Ammon's horn (tissue), 1 donor: ENCODE results near the gene GEMIN4.
"Not testable (repeated sequence)": the region's sequence is repeated elsewhere in the genome, so short reads cannot be mapped to it uniquely, and the experiment has no call there.

Experiments used
- DNase-seq: peaks from one replicate; pipeline ENCODE4 v3.0.0-alpha.2; 2016; ENCODE audit warnings: low spot score

Gene GEMIN4

DNA sequence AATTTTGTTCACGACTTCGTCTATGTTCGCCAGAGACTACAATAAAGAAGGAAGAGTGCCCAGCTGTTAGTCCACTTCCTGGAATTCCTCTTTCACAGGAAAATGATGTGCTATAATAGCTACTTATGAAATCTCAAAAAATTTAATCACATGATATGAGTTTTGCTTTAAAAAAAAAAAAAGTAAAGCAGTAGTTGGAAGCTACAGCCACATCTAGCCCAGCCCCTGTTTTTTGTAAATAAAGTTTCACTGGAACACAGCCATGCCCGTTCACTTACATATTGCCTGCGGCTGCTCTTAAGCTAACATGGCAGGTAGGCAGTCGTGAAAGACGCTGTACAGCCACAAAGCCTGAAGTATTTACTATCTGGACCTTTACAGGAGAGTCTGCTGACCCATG is 52.7 kb downstream of the GEMIN4 start:
- DNase-seq, result no peak

GRCh38 chr17:698096-698495 is 54.0 kb downstream of the GEMIN4 start:
- DNase-seq, result not testable (repeated sequence)

DNA sequence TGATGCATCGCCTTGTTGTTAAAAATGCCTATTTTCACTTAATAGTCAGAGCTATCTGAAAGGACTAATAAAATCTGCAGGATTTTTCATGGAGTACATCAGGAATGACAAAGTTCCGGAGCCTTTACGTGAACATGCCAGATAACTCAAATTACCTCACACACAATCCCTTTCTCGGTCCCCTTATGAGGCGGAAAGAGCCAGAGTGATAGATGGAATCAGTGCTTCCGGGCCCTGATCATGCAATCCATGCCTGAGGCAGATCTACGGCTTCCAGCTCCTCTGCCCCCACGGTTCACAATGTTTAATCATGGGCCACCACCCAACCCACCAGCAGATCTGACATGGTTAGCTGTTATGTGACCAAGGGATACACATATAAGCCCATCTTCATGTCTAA is 54.4 kb downstream of the GEMIN4 start:
- no peak for DNase-seq

DNA sequence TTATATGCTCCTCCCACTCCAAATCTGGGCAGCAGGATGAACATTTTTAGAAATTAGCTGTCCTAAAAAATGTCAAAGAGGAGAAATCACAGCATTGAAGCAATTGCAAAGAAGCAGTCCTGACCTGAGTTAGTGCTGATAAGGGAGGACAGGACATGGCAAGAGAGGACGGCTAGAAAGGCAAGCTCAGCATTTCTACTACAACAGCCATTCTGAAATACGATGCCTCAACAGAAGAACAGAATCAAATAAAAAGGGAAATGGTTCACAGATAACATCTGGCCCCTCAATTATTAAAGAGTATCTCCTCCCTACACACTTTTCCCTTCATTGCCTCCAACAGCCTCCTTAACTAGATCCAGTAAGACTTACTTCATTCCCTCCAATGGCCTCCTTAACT is 55.7 kb downstream of the GEMIN4 start:
- no peak for DNase-seq
